HEK293 (cell line): ENCODE results near the gene OTUD3.

Experiments
- CTCF ChIA-PET: fragments of 350-600 bp; formaldehyde crosslinking; extraction: SDS; loops from one replicate; lab custom pipeline; 2021; ENCODE audit warnings: antibody characterized with exemption; lab: Yijun Ruan, JAX
- POLR2A ChIA-PET: fragments of 300-600 bp; formaldehyde crosslinking; extraction: SDS; loops from one replicate; lab custom pipeline; 2020; ENCODE audit warnings: antibody characterized with exemption, inconsistent platforms; lab: Yijun Ruan, JAX
- H3K27ac ChIP-seq: fragments of 200-500 bp; sonication (Bioruptor generic); 2 replicates; pipeline ENCODE4 v1.5.1; 2014; ENCODE audit warnings: low read depth, low read length, control low read depth, inconsistent platforms; ENCODE audit errors: extremely low read depth
- H3K36me3 ChIP-seq, 2 experiments: fragments of 200-500 bp in 1 of 2; sonication (Bioruptor generic) in 1 of 2; 1 replicate in 1 of 2; 2 replicates in 1 of 2; pipeline ENCODE4 v1.5.1; 2014 to 2017; ENCODE audit warnings: inconsistent platforms in 2 of 2, low read length in 2 of 2; ENCODE audit not compliant: control insufficient read depth in 2 of 2, insufficient read depth in 1 of 2
- H3K4me1 ChIP-seq: fragments of 200-500 bp; sonication (Bioruptor generic); 2 replicates; pipeline ENCODE4 v1.5.1; 2014; ENCODE audit warnings: mild to moderate bottlenecking, low read length, inconsistent platforms; ENCODE audit not compliant: control insufficient read depth, insufficient read depth
- H3K4me3 ChIP-seq: 2 replicates; pipeline ENCODE4 v1.5.1; 2011; ENCODE audit warnings: low read depth, mild to moderate bottlenecking, control low read depth, low read length, moderate library complexity
- H3K9me3 ChIP-seq: fragments of 200-500 bp; sonication (Bioruptor generic); 2 replicates; pipeline ENCODE4 v1.5.1; 2014; ENCODE audit warnings: low read depth, low read length, inconsistent platforms; ENCODE audit not compliant: control insufficient read depth, insufficient read depth
- GLI2 ChIP-seq: fragments of 450-650 bp; formaldehyde crosslinking; IDR thresholded peaks from 2 replicates; pipeline ENCODE4; 2017; ENCODE audit warnings: missing biosample characterization, missing genetic modification characterization, low read depth, borderline replicate concordance
- OVOL3 ChIP-seq: fragments of 450-650 bp; formaldehyde crosslinking; IDR thresholded peaks from 2 replicates; pipeline ENCODE4 v1.5.1; 2016; ENCODE audit warnings: missing biosample characterization, missing genetic modification characterization
- SCRT1 ChIP-seq: fragments of 450-650 bp; formaldehyde crosslinking; IDR thresholded peaks from 2 replicates; pipeline ENCODE4 v1.5.1; 2016; ENCODE audit warnings: missing biosample characterization, missing genetic modification characterization, borderline replicate concordance
- SCRT2 ChIP-seq: fragments of 450-650 bp; formaldehyde crosslinking; IDR thresholded peaks from 2 replicates; pipeline ENCODE4 v1.5.1; 2016; ENCODE audit warnings: missing biosample characterization, missing genetic modification characterization
- ZIC2 ChIP-seq: fragments of 450-650 bp; formaldehyde crosslinking; IDR thresholded peaks from 2 replicates; pipeline ENCODE4 v1.5.1; 2016; ENCODE audit warnings: missing biosample characterization, missing genetic modification characterization
- ZNF148 ChIP-seq: fragments of 450-650 bp; formaldehyde crosslinking; IDR thresholded peaks from 2 replicates; pipeline ENCODE4 v1.5.0; 2017; ENCODE audit warnings: missing biosample characterization, missing genetic modification characterization, borderline replicate concordance
- ZNF221 ChIP-seq: fragments of 450-650 bp; formaldehyde crosslinking; IDR thresholded peaks from 2 replicates; pipeline ENCODE4 v1.5.1; 2017; ENCODE audit warnings: missing biosample characterization, missing genetic modification characterization, borderline replicate concordance
- ZNF350 ChIP-seq: fragments of 450-650 bp; formaldehyde crosslinking; IDR thresholded peaks from 2 replicates; pipeline ENCODE4 v1.5.0; 2017; ENCODE audit warnings: missing biosample characterization, mild to moderate bottlenecking, missing genetic modification characterization
- ZNF530 ChIP-seq: fragments of 450-650 bp; formaldehyde crosslinking; IDR thresholded peaks from 2 replicates; pipeline ENCODE4 v1.5.1; 2016; ENCODE audit warnings: low read depth, missing biosample characterization, missing genetic modification characterization
- ZNF610 ChIP-seq: fragments of 450-650 bp; formaldehyde crosslinking; IDR thresholded peaks from 2 replicates; pipeline ENCODE4 v1.5.1; 2016; ENCODE audit warnings: missing biosample characterization, missing genetic modification characterization, borderline replicate concordance
- ZNF629 ChIP-seq: fragments of 450-650 bp; formaldehyde crosslinking; IDR thresholded peaks from 2 replicates; pipeline ENCODE4 v1.5.1; 2017; ENCODE audit warnings: missing biosample characterization, missing genetic modification characterization
- ZNF654 ChIP-seq: fragments of 450-650 bp; formaldehyde crosslinking; IDR thresholded peaks from 2 replicates; pipeline ENCODE4 v1.5.1; 2016; ENCODE audit warnings: low read depth, missing biosample characterization, missing genetic modification characterization
- ZNF664 ChIP-seq: fragments of 450-650 bp; formaldehyde crosslinking; IDR thresholded peaks from 2 replicates; pipeline ENCODE4 v1.5.1; 2016; ENCODE audit warnings: missing biosample characterization, missing genetic modification characterization
- ZNF670 ChIP-seq: fragments of 450-650 bp; formaldehyde crosslinking; IDR thresholded peaks from 2 replicates; pipeline ENCODE4 v1.5.1; 2016; ENCODE audit warnings: missing biosample characterization, missing genetic modification characterization, low read depth
- ZNF692 ChIP-seq: fragments of 450-650 bp; formaldehyde crosslinking; IDR thresholded peaks from 2 replicates; pipeline ENCODE4 v1.5.1; 2016; ENCODE audit warnings: missing biosample characterization, missing genetic modification characterization
- ZNF701 ChIP-seq: fragments of 450-650 bp; formaldehyde crosslinking; IDR thresholded peaks from 2 replicates; pipeline ENCODE4 v1.5.1; 2016; ENCODE audit warnings: missing biosample characterization, missing genetic modification characterization

OTUD3 gene

GRCh38 chr1:19884312-19884711 is 2.1 kb downstream of the OTUD3 start:
- Histone ChIP-seq H3K36me3 (peaks cover 0 to 28% of the 10 kb centered on the region in 2 experiments; a peak in 1 of 3 replicates), H3K27ac (no peak overlapping the region), H3K4me1 (0 out of 2 replicates have a peak, but pooled peaks cover 2% of the 10 kb centered on the region), H3K4me3 (no peak overlapping the region), H3K9me3 (no peaks in the 10 kb centered on the region)
- POLR2A ChIA-PET, result interaction anchor here (0.5 kb wide), 1 partner anchor 33 kb away, joined by 5 read pairs; no protein-coding TSS in a partner anchor
- CTCF ChIA-PET, result interaction anchor here (1.0 to 1.9 kb wide), 2 partner anchors 16 to 268 kb away, joined by 4 to 5 read pairs; no protein-coding TSS in a partner anchor
- no peak for TF ChIP-seq ZNF350 (tag by site-specific recombination)
- TF ChIP-seq ZNF629 (tag by site-specific recombination), result no peak
- TF ChIP-seq ZNF610 (tag by site-specific recombination), result no peak
- TF ChIP-seq SCRT1 (tag by site-specific recombination), result no peak
- TF ChIP-seq ZNF148 (tag by site-specific recombination), result no peak

GRCh38 chr1:19885821-19886220 is 3.6 kb downstream of the OTUD3 start:
- ChIA-PET CTCF (interaction anchor here (0.5 kb wide), 1 partner anchor 206 kb away, joined by 3 read pairs; no protein-coding TSS in a partner anchor), POLR2A (no interaction called here)
- TF ChIP-seq ZNF701 (tag by site-specific recombination), result no peak
- TF ChIP-seq ZNF221 (tag by site-specific recombination), result no peak
- TF ChIP-seq ZIC2, result no peak
- TF ChIP-seq ZNF692 (tag by site-specific recombination), result 0 out of 2 replicates have a peak, but pooled peaks have one; percentile 44
- 0 out of 2 replicates have a peak, but pooled peaks have one; percentile 16 for TF ChIP-seq SCRT2 (tag by site-specific recombination)
- H3K9me3 ChIP-seq, result no peaks in the 10 kb centered on the region
- no peak overlapping the region for H3K27ac ChIP-seq
- H3K4me3 ChIP-seq, result no peak overlapping the region
- 0 out of 2 replicates have a peak, but pooled peaks cover 5% of the 10 kb centered on the region for H3K4me1 ChIP-seq
- H3K36me3 ChIP-seq, result peaks cover 0 to 40% of the 10 kb centered on the region in 2 experiments; a peak in 1 of 3 replicates

GRCh38 chr1:19888112-19888511 is 5.9 kb downstream of the OTUD3 start:
- POLR2A ChIA-PET, result no interaction called here
- H3K27ac ChIP-seq, result no peak overlapping the region
- no peak overlapping the region for H3K4me3 ChIP-seq
- H3K4me1 ChIP-seq, result 0 out of 2 replicates have a peak, but pooled peaks cover 5% of the 10 kb centered on the region
- H3K36me3 ChIP-seq, result peaks cover 13 to 63% of the 10 kb centered on the region in 2 experiments; a peak in 2 of 3 replicates
- no peaks in the 10 kb centered on the region for H3K9me3 ChIP-seq
- TF ChIP-seq OVOL3 (tag by site-specific recombination) (no peak), ZNF654 (tag by site-specific recombination) (no peak), ZNF530 (tag by site-specific recombination) (no peak), ZNF670 (tag by site-specific recombination) (no peak)
- CTCF ChIA-PET, result no interaction called here

GRCh38 chr1:19889656-19890055 is 7.5 kb downstream of the OTUD3 start:
- Histone ChIP-seq H3K36me3 (peaks cover 13 to 69% of the 10 kb centered on the region in 2 experiments; a peak in 2 of 3 replicates), H3K4me3 (no peak overlapping the region), H3K4me1 (0 out of 2 replicates have a peak, but pooled peaks cover 5% of the 10 kb centered on the region)
- TF ChIP-seq ZNF664 (tag by site-specific recombination) (peak; percentile 39; the same call in 1 of the 2 replicates), GLI2 (no peak)
- TF ChIP-seq, all 188 proteins: peak for 1
- H3K27ac ChIP-seq, result no peak overlapping the region
- no peaks in the 10 kb centered on the region for H3K9me3 ChIP-seq
- ChIA-PET CTCF (no interaction called here), POLR2A (no interaction called here)
